HEK293 (cell line): ENCODE measurements around the gene PPP1R12C.

ENCODE experiments used
- CTCF ChIA-PET: fragments of 350-600 bp; formaldehyde crosslinking; extraction: SDS; loops from one replicate; lab custom pipeline; 2021; ENCODE audit warnings: antibody characterized with exemption; lab: Yijun Ruan, JAX
- POLR2A ChIA-PET: fragments of 300-600 bp; formaldehyde crosslinking; extraction: SDS; loops from one replicate; lab custom pipeline; 2020; ENCODE audit warnings: antibody characterized with exemption, inconsistent platforms; lab: Yijun Ruan, JAX
- H3K27ac ChIP-seq: fragments of 200-500 bp; sonication (Bioruptor generic); 2 replicates; pipeline ENCODE4 v1.5.1; 2014; ENCODE audit warnings: low read depth, low read length, control low read depth, inconsistent platforms; ENCODE audit errors: extremely low read depth
- H3K36me3 ChIP-seq, 2 experiments: fragments of 200-500 bp in 1 of 2; sonication (Bioruptor generic) in 1 of 2; 1 replicate in 1 of 2; 2 replicates in 1 of 2; pipeline ENCODE4 v1.5.1; 2014 to 2017; ENCODE audit warnings: inconsistent platforms in 2 of 2, low read length in 2 of 2; ENCODE audit not compliant: control insufficient read depth in 2 of 2, insufficient read depth in 1 of 2
- H3K4me1 ChIP-seq: fragments of 200-500 bp; sonication (Bioruptor generic); 2 replicates; pipeline ENCODE4 v1.5.1; 2014; ENCODE audit warnings: mild to moderate bottlenecking, low read length, inconsistent platforms; ENCODE audit not compliant: control insufficient read depth, insufficient read depth
- H3K4me3 ChIP-seq: 2 replicates; pipeline ENCODE4 v1.5.1; 2011; ENCODE audit warnings: low read depth, mild to moderate bottlenecking, control low read depth, low read length, moderate library complexity
- H3K9me3 ChIP-seq: fragments of 200-500 bp; sonication (Bioruptor generic); 2 replicates; pipeline ENCODE4 v1.5.1; 2014; ENCODE audit warnings: low read depth, low read length, inconsistent platforms; ENCODE audit not compliant: control insufficient read depth, insufficient read depth
- EGR2 ChIP-seq: fragments of 450-650 bp; formaldehyde crosslinking; IDR thresholded peaks from 2 replicates; pipeline ENCODE4 v1.5.1; 2016; ENCODE audit warnings: low read depth, missing biosample characterization, missing genetic modification characterization
- FEZF1 ChIP-seq: fragments of 450-650 bp; formaldehyde crosslinking; IDR thresholded peaks from 2 replicates; pipeline ENCODE4 v1.5.1; 2016; ENCODE audit warnings: missing biosample characterization, missing genetic modification characterization
- GLIS1 ChIP-seq: fragments of 450-650 bp; formaldehyde crosslinking; IDR thresholded peaks from 2 replicates; pipeline ENCODE4 v1.5.1; 2016; ENCODE audit warnings: missing biosample characterization, missing genetic modification characterization
- TCF7L2 ChIP-seq: IDR thresholded peaks from 2 replicates; pipeline ENCODE4 v1.6.1; 2011; ENCODE audit warnings: low read depth, mild to moderate bottlenecking, inconsistent platforms, low read length, moderate library complexity, borderline replicate concordance
- ZBTB7A ChIP-seq: fragments of 450-650 bp; formaldehyde crosslinking; IDR thresholded peaks from 2 replicates; pipeline ENCODE4 v1.5.1; 2016; ENCODE audit warnings: low read depth, missing biosample characterization, missing genetic modification characterization
- ZFHX2 ChIP-seq: fragments of 450-650 bp; formaldehyde crosslinking; conservative IDR thresholded peaks from 2 replicates; pipeline ENCODE4 v1.5.1; 2016; ENCODE audit warnings: missing biosample characterization, missing genetic modification characterization
- ZFP3 ChIP-seq: fragments of 450-650 bp; formaldehyde crosslinking; IDR thresholded peaks from 2 replicates; pipeline ENCODE4 v1.5.1; 2016; ENCODE audit warnings: low read depth, missing biosample characterization, missing genetic modification characterization
- ZFP37 ChIP-seq: fragments of 450-650 bp; formaldehyde crosslinking; IDR thresholded peaks from 2 replicates; pipeline ENCODE4 v1.5.1; 2016; ENCODE audit warnings: missing biosample characterization, missing genetic modification characterization
- ZFP69B ChIP-seq: fragments of 450-650 bp; formaldehyde crosslinking; IDR thresholded peaks from 2 replicates; pipeline ENCODE4 v1.5.1; 2016; ENCODE audit warnings: missing biosample characterization, missing genetic modification characterization
- ZNF155 ChIP-seq: fragments of 450-650 bp; formaldehyde crosslinking; IDR thresholded peaks from 2 replicates; pipeline ENCODE4 v1.5.1; 2016; ENCODE audit warnings: missing biosample characterization, missing genetic modification characterization
- ZNF157 ChIP-seq: fragments of 450-650 bp; formaldehyde crosslinking; IDR thresholded peaks from 2 replicates; pipeline ENCODE4 v1.5.1; 2016; ENCODE audit warnings: missing biosample characterization, missing genetic modification characterization
- ZNF2 ChIP-seq: fragments of 450-650 bp; formaldehyde crosslinking; IDR thresholded peaks from 2 replicates; pipeline ENCODE4 v1.5.1; 2016; ENCODE audit warnings: missing biosample characterization, missing genetic modification characterization
- ZNF221 ChIP-seq: fragments of 450-650 bp; formaldehyde crosslinking; IDR thresholded peaks from 2 replicates; pipeline ENCODE4 v1.5.1; 2017; ENCODE audit warnings: missing biosample characterization, missing genetic modification characterization, borderline replicate concordance
- ZNF23 ChIP-seq: fragments of 450-650 bp; formaldehyde crosslinking; IDR thresholded peaks from 2 replicates; pipeline ENCODE4 v1.5.1; 2016; ENCODE audit warnings: missing biosample characterization, missing genetic modification characterization, borderline replicate concordance
- ZNF394 ChIP-seq: fragments of 450-650 bp; formaldehyde crosslinking; IDR thresholded peaks from 2 replicates; pipeline ENCODE4 v1.5.1; 2016; ENCODE audit warnings: missing biosample characterization, missing genetic modification characterization, mild to moderate bottlenecking, moderate library complexity, borderline replicate concordance
- ZNF404 ChIP-seq: fragments of 450-650 bp; formaldehyde crosslinking; IDR thresholded peaks from 2 replicates; pipeline ENCODE4 v1.5.1; 2017; ENCODE audit warnings: missing biosample characterization, missing genetic modification characterization
- ZNF510 ChIP-seq: fragments of 450-650 bp; formaldehyde crosslinking; IDR thresholded peaks from 2 replicates; pipeline ENCODE4 v1.5.1; 2018; ENCODE audit warnings: mild to moderate bottlenecking, missing genetic modification characterization, missing biosample characterization; ENCODE audit not compliant: insufficient replicate concordance
- ZNF549 ChIP-seq: fragments of 450-650 bp; IDR thresholded peaks from 2 replicates; pipeline ENCODE4 v1.5.1; 2018; ENCODE audit warnings: missing biosample characterization, missing genetic modification characterization, mild to moderate bottlenecking, inconsistent platforms, moderate library complexity
- ZNF585B ChIP-seq: fragments of 450-650 bp; formaldehyde crosslinking; IDR thresholded peaks from 2 replicates; pipeline ENCODE4 v1.5.1; 2016; ENCODE audit warnings: missing biosample characterization, missing genetic modification characterization
- ZNF658 ChIP-seq: fragments of 450-650 bp; formaldehyde crosslinking; IDR thresholded peaks from 2 replicates; pipeline ENCODE4; 2016; ENCODE audit warnings: missing biosample characterization, missing genetic modification characterization
- ZNF670 ChIP-seq: fragments of 450-650 bp; formaldehyde crosslinking; IDR thresholded peaks from 2 replicates; pipeline ENCODE4 v1.5.1; 2016; ENCODE audit warnings: missing biosample characterization, missing genetic modification characterization, low read depth
- ZNF791 ChIP-seq: fragments of 450-650 bp; formaldehyde crosslinking; IDR thresholded peaks from 2 replicates; pipeline ENCODE4 v1.5.1; 2016; ENCODE audit warnings: missing biosample characterization, missing genetic modification characterization
- TF ChIP-seq, protein P1 (sequence below): fragments of 450-650 bp; formaldehyde crosslinking; IDR thresholded peaks from 2 replicates; pipeline ENCODE4 v1.5.1; 2016; ENCODE audit warnings: missing biosample characterization, missing genetic modification characterization
- TF ChIP-seq, protein P2 (sequence below): fragments of 450-650 bp; formaldehyde crosslinking; IDR thresholded peaks from 2 replicates; pipeline ENCODE4 v1.5.0; 2017; ENCODE audit warnings: missing biosample characterization, missing genetic modification characterization, borderline replicate concordance
- TF ChIP-seq, protein P3 (sequence below): IDR thresholded peaks from 2 replicates; pipeline ENCODE4 v1.6.1; 2011; ENCODE audit warnings: mild to moderate bottlenecking, low read depth, low read length, borderline replicate concordance
- TF ChIP-seq, protein P4 (sequence below): fragments of 450-650 bp; formaldehyde crosslinking; IDR thresholded peaks from 2 replicates; pipeline ENCODE4 v1.5.1; 2016; ENCODE audit warnings: missing biosample characterization, missing genetic modification characterization
- TF ChIP-seq, protein P5 (sequence below): fragments of 450-650 bp; IDR thresholded peaks from 2 replicates; pipeline ENCODE4 v1.5.1; 2018; ENCODE audit warnings: missing biosample characterization, mild to moderate bottlenecking, missing genetic modification characterization

PPP1R12C gene

DNA sequence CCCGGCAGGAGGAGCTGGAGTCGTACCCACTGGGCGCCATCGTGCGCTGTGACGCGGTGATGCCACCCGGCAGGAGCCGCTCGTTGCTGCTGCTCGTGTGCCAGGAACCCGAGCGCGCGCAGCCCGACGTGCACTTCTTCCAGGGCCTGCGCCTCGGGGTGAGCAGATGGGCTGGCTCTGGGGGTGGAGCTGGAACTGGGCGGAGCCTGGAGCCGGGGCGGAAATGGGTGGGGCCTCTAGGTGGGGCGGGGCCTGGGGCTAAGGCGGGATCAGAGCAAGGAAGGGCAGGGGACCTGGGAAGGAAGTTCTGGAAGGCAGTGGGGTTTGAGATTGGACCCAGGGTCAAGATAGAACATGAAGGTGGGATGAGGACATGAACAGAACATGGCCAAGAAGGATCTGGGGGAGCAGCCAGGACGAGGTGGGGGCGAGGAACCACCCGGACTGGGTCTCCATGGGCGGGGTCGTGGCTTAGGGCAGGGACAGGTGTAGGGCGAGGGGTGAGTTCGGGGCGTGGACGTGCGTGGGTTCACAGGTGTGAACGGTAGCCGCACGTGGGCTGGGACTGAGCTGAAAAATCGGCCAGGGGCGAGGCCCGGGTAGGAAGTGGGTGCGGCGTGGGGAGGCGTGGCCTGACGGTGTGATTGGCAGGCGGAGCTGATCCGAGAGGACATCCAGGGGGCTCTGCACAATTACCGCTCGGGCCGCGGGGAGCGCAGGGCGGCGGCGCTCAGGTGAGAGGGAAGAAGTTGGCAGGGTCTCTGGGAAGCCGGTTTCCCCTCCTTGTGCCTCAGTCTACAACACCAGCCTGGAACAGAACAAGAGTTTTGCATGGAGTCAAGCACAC, 37.1 kb downstream of the PPP1R12C start:
- H3K4me1 ChIP-seq, result no peaks in the 10 kb centered on the region
- no peak overlapping the region for H3K27ac ChIP-seq
- CTCF ChIA-PET, result interaction anchor here (0.6 to 1.4 kb wide), 5 partner anchors 9 to 403 kb away, joined by 3 to 13 read pairs (median 3); no protein-coding TSS in a partner anchor
- no peaks in the 10 kb centered on the region for H3K36me3 ChIP-seq
- H3K9me3 ChIP-seq, result no peaks in the 10 kb centered on the region
- POLR2A ChIA-PET, result interaction anchor here (0.6 to 1.5 kb wide), 3 partner anchors 9 to 304 kb away, joined by 4 to 9 read pairs (median 5); partner anchors contain the start of gene PPP1R12C
- H3K4me3 ChIP-seq, result no peak overlapping the region
- TF ChIP-seq, protein P1, sequence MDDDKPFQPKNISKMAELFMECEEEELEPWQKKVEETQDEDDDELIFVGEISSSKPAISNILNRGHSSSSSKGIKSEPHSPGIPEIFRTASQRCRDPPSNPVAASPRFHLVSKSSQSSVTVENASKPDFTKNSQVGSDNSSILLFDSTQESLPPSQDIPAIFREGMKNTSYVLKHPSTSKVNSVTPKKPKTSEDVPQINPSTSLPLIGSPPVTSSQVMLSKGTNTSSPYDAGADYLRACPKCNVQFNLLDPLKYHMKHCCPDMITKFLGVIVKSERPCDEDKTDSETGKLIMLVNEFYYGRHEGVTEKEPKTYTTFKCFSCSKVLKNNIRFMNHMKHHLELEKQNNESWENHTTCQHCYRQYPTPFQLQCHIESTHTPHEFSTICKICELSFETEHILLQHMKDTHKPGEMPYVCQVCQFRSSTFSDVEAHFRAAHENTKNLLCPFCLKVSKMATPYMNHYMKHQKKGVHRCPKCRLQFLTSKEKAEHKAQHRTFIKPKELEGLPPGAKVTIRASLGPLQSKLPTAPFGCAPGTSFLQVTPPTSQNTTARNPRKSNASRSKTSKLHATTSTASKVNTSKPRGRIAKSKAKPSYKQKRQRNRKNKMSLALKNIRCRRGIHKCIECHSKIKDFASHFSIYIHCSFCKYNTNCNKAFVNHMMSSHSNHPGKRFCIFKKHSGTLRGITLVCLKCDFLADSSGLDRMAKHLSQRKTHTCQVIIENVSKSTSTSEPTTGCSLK (tag by site-specific recombination), result no peak
- TF ChIP-seq ZNF221 (tag by site-specific recombination) (no peak), ZNF549 (tag by site-specific recombination) (no peak), ZNF2 (tag by site-specific recombination) (no peak), TCF7L2 (no peak), ZNF404 (tag by site-specific recombination) (no peak), ZFP37 (tag by site-specific recombination) (no peak), ZFP3 (tag by site-specific recombination) (no peak), FEZF1 (tag by site-specific recombination) (no peak), ZNF394 (tag by site-specific recombination) (no peak), ZNF510 (no peak), ZNF157 (tag by site-specific recombination) (no peak), ZNF23 (tag by site-specific recombination) (no peak), ZNF585B (no peak), ZFHX2 (tag by site-specific recombination) (peak; percentile 68), ZNF670 (tag by site-specific recombination) (no peak), ZNF658 (no peak), GLIS1 (tag by site-specific recombination) (no peak), ZFP69B (tag by site-specific recombination) (no peak), ZBTB7A (no peak), ZNF155 (no peak), ZNF791 (tag by site-specific recombination) (no peak), EGR2 (tag by site-specific recombination) (0 out of 2 replicates have a peak, but pooled peaks have one; percentile 45)
- TF ChIP-seq, protein P2, sequence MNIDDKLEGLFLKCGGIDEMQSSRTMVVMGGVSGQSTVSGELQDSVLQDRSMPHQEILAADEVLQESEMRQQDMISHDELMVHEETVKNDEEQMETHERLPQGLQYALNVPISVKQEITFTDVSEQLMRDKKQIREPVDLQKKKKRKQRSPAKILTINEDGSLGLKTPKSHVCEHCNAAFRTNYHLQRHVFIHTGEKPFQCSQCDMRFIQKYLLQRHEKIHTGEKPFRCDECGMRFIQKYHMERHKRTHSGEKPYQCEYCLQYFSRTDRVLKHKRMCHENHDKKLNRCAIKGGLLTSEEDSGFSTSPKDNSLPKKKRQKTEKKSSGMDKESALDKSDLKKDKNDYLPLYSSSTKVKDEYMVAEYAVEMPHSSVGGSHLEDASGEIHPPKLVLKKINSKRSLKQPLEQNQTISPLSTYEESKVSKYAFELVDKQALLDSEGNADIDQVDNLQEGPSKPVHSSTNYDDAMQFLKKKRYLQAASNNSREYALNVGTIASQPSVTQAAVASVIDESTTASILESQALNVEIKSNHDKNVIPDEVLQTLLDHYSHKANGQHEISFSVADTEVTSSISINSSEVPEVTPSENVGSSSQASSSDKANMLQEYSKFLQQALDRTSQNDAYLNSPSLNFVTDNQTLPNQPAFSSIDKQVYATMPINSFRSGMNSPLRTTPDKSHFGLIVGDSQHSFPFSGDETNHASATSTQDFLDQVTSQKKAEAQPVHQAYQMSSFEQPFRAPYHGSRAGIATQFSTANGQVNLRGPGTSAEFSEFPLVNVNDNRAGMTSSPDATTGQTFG (tag by site-specific recombination), result no peak
- TF ChIP-seq, protein P3, sequence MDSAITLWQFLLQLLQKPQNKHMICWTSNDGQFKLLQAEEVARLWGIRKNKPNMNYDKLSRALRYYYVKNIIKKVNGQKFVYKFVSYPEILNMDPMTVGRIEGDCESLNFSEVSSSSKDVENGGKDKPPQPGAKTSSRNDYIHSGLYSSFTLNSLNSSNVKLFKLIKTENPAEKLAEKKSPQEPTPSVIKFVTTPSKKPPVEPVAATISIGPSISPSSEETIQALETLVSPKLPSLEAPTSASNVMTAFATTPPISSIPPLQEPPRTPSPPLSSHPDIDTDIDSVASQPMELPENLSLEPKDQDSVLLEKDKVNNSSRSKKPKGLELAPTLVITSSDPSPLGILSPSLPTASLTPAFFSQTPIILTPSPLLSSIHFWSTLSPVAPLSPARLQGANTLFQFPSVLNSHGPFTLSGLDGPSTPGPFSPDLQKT, result no peak
- TF ChIP-seq, protein P4, sequence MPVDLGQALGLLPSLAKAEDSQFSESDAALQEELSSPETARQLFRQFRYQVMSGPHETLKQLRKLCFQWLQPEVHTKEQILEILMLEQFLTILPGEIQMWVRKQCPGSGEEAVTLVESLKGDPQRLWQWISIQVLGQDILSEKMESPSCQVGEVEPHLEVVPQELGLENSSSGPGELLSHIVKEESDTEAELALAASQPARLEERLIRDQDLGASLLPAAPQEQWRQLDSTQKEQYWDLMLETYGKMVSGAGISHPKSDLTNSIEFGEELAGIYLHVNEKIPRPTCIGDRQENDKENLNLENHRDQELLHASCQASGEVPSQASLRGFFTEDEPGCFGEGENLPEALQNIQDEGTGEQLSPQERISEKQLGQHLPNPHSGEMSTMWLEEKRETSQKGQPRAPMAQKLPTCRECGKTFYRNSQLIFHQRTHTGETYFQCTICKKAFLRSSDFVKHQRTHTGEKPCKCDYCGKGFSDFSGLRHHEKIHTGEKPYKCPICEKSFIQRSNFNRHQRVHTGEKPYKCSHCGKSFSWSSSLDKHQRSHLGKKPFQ (tag by site-specific recombination), result peak; percentile 61; the same call in 1 of the 2 replicates
- TF ChIP-seq, protein P5, sequence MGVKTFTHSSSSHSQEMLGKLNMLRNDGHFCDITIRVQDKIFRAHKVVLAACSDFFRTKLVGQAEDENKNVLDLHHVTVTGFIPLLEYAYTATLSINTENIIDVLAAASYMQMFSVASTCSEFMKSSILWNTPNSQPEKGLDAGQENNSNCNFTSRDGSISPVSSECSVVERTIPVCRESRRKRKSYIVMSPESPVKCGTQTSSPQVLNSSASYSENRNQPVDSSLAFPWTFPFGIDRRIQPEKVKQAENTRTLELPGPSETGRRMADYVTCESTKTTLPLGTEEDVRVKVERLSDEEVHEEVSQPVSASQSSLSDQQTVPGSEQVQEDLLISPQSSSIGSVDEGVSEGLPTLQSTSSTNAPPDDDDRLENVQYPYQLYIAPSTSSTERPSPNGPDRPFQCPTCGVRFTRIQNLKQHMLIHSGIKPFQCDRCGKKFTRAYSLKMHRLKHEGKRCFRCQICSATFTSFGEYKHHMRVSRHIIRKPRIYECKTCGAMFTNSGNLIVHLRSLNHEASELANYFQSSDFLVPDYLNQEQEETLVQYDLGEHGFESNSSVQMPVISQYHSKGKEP, result no peak
